ENCODE results near the gene PGM5. TPM values are rescaled to one million over a fixed set of nuclear protein-coding genes. Genes with fewer than 3 reads are reported as not detected.
"Not testable (repeated sequence)": the region's sequence is repeated elsewhere in the genome, so short reads cannot be mapped to it uniquely, and the experiment has no call there.

The PGM5 gene
- total and polyA plus RNA-seq, 3 donors from 2014 or later = 9.3 to 19.4 (median 10.4) TPM

- H3K36me3 ChIP-seq (ENCODE audit: low read depth, missing control alignments); H3K4me1 ChIP-seq; H3K9me3 ChIP-seq; DNase-seq; H3K4me3 ChIP-seq; intact Hi-C loops (cut with DNase I; ENCODE audit: low total_unique reads); H3K27ac ChIP-seq; H3K27me3 ChIP-seq: not testable (repeated sequence)
- WGBS, 2 donors = 20 to 56% methylated on average over 1 of the region's 1 CpG
These were observed 27.5 kb downstream of the PGM5 start for GRCh38 chr9:68383894-68384293.

GRCh38 chr9:68389558-68389957 lies 33.1 kb downstream of the PGM5 start:
- WGBS, 2 donors = 83 to 95% methylated on average over 4 of the region's 4 CpGs

DNA sequence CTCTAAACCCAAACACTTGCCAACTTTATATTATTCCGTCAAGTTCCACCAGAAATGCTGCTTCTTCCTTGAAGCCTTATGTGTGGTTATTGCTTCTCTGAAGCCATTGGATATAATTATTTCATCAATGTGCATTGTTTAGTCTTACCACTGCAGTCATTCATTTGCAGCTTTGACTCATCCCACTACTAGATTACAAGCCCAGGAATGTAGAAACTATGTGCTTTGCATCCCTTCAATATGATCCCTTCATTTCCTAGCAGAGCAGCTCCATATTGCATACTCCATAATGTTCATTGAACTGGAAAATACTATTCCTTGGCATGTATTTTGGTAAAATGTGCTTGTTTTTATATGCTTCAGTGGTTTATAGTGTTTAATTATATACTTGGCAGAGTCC lies 34.3 kb downstream of the PGM5 start:
- intact Hi-C loops (cut with DNase I; ENCODE audit: low total_unique reads); H3K27ac ChIP-seq; H3K4me3 ChIP-seq; H3K9me3 ChIP-seq; H3K36me3 ChIP-seq (ENCODE audit: low read depth, missing control alignments); H3K27me3 ChIP-seq; DNase-seq; H3K4me1 ChIP-seq: not testable (repeated sequence)
- 100% methylated on average over 1 of the region's 1 CpG for WGBS, 2 donors

More at GRCh38 chr9:68389558-68389957, 33.1 kb downstream of the PGM5 start:
- H3K27ac ChIP-seq; H3K4me3 ChIP-seq; H3K4me1 ChIP-seq; H3K36me3 ChIP-seq (ENCODE audit: low read depth, missing control alignments); DNase-seq; H3K9me3 ChIP-seq; intact Hi-C loops (cut with DNase I; ENCODE audit: low total_unique reads); H3K27me3 ChIP-seq: not testable (repeated sequence)

- H3K9me3 ChIP-seq; DNase-seq; H3K4me3 ChIP-seq; intact Hi-C loops (cut with DNase I; ENCODE audit: low total_unique reads); H3K36me3 ChIP-seq (ENCODE audit: low read depth, missing control alignments); H3K27me3 ChIP-seq; H3K4me1 ChIP-seq; H3K27ac ChIP-seq: not testable (repeated sequence)
- 83 to 94% methylated on average over 1 of the region's 1 CpG for WGBS, 2 donors
These were observed 40.1 kb downstream of the PGM5 start for GRCh38 chr9:68396411-68397094.

- H3K4me1 ChIP-seq; H3K9me3 ChIP-seq; H3K27ac ChIP-seq; H3K36me3 ChIP-seq (ENCODE audit: low read depth, missing control alignments); H3K27me3 ChIP-seq; DNase-seq; H3K4me3 ChIP-seq; intact Hi-C loops (cut with DNase I; ENCODE audit: low total_unique reads): not testable (repeated sequence)
- 73% methylated on average over 2 of the region's 2 CpGs for WGBS, 2 donors
These were observed 40.6 kb downstream of the PGM5 start for GRCh38 chr9:68397095-68397423.

GRCh38 chr9:68397796-68398195 lies 41.4 kb downstream of the PGM5 start:
- H3K27me3 ChIP-seq; DNase-seq; H3K36me3 ChIP-seq (ENCODE audit: low read depth, missing control alignments); H3K9me3 ChIP-seq; H3K4me1 ChIP-seq; H3K4me3 ChIP-seq; H3K27ac ChIP-seq; intact Hi-C loops (cut with DNase I; ENCODE audit: low total_unique reads): not testable (repeated sequence)
- 80 to 85% methylated on average over 3 of the region's 3 CpGs for WGBS, 2 donors

GRCh38 chr9:68398324-68398723 lies 41.9 kb downstream of the PGM5 start:
- intact Hi-C loops (cut with DNase I; ENCODE audit: low total_unique reads); H3K4me1 ChIP-seq; H3K9me3 ChIP-seq; H3K4me3 ChIP-seq; H3K27ac ChIP-seq; DNase-seq; H3K27me3 ChIP-seq; H3K36me3 ChIP-seq (ENCODE audit: low read depth, missing control alignments): not testable (repeated sequence)
- WGBS, 2 donors = 80 to 93% methylated on average over 1 of the region's 1 CpG

DNA sequence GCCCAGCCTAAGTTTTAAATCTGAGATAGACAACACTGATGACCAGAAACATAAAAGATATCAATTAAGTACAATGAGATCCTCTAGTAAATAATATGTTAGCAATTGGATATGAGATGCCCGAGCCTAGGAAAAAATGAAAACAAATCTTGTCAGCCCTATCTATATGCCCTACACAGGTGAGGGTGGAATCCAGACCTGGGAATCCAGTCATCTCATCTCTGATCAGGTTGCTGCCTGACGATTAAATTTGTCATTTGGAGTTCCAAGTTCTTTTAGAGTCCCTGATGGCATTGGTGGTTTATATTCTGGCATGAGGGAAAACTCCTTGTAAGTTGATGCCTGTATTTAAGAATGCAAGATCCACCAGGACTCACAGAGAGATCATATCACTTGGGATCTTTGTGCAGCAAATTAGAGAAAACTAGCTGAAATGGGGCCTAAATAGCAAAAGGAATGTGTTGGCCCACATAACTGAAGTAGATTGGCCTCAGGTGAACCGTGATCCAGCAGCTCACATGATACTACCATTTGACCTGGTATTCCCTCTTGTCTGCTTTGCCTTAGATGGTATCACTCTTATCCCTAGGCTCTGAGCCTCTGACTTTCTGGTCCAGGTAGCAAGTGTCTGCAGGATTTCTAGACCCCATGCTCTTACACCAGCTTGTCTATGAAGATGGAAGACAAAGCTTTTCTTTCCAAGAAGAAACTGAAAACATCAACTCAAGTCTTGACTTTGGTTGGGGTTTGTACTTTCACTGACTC lies 48.2 kb downstream of the PGM5 start:
- H3K9me3 ChIP-seq; H3K27me3 ChIP-seq; intact Hi-C loops (cut with DNase I; ENCODE audit: low total_unique reads); H3K4me3 ChIP-seq; DNase-seq; H3K4me1 ChIP-seq; H3K27ac ChIP-seq; H3K36me3 ChIP-seq (ENCODE audit: low read depth, missing control alignments): not testable (repeated sequence)
- 78 to 88% methylated on average over 3 of the region's 3 CpGs for WGBS, 2 donors

DNA sequence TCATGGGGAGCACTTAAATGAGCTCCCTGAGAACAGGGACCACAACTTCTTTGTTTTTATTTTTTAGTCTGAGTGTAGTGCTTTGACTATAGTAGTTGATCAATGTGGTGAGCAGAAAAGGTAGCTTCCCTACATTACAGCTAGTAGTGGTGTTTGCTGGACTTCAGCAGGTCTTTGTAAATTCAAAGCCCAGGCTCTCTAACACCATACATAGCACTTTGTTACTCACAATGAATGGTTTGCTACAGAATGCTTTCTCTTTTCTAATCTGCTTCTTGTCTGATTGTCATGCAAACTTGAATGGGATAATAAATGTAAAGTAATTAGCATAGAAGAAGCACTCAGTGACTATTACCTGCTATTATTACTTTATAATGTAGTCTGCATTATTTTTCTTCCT lies 55.5 kb downstream of the PGM5 start:
- H3K27me3 ChIP-seq; H3K36me3 ChIP-seq (ENCODE audit: low read depth, missing control alignments); H3K27ac ChIP-seq; H3K4me1 ChIP-seq; H3K9me3 ChIP-seq; DNase-seq; intact Hi-C loops (cut with DNase I; ENCODE audit: low total_unique reads); H3K4me3 ChIP-seq: not testable (repeated sequence)

DNA sequence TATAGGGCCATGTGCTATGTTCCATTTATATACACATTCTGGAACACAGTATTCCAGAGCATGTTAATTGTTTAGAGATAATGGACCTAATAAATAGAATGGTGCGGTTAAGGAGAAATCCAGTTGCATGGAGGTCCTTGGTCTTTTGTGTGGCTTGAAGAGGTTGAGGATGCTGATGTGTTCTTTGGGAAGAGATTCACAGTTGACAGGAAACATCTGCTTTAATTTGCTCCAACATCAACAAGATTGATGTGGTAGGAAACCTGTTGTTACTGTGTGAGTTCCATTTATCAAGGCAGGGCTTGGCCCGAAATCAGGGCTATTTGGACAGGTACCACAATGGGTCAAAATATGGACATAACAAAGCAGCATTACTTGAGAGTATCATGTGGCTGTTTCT lies 56.3 kb downstream of the PGM5 start:
- intact Hi-C loops (cut with DNase I; ENCODE audit: low total_unique reads) = not testable (repeated sequence)

GRCh38 chr9:68415065-68415464 lies 58.7 kb downstream of the PGM5 start:
- H3K36me3 ChIP-seq (ENCODE audit: low read depth, missing control alignments); H3K27ac ChIP-seq; intact Hi-C loops (cut with DNase I; ENCODE audit: low total_unique reads); H3K27me3 ChIP-seq; DNase-seq; H3K4me1 ChIP-seq; H3K4me3 ChIP-seq; H3K9me3 ChIP-seq: not testable (repeated sequence)
- WGBS, 2 donors = 100% methylated on average over 1 of the region's 1 CpG

More for the DNA sequence above, 56.3 kb downstream of the PGM5 start:
- 76 to 77% methylated on average over 2 of the region's 2 CpGs for WGBS, 2 donors
- H3K9me3 ChIP-seq; H3K36me3 ChIP-seq (ENCODE audit: low read depth, missing control alignments); DNase-seq; H3K4me1 ChIP-seq; H3K4me3 ChIP-seq; H3K27ac ChIP-seq; H3K27me3 ChIP-seq: not testable (repeated sequence)
